WTC11 (cell line): ENCODE results near the gene JAZF1. TPM values are rescaled to one million over a fixed set of nuclear protein-coding genes. Genes with fewer than 3 reads are reported as not detected.

Experiments
- ATAC-seq: fragments of 200-7000 bp; cut with Tn5 transposase; 2 replicates; pipeline ENCODE4 v1.10.0; 2021; ENCODE audit warnings: mild to moderate bottlenecking, moderate library complexity
- CTCF ChIA-PET: fragments of 300-600 bp; sonication (Branson Sonifier 250); formaldehyde crosslinking; loops from one replicate; lab custom pipeline; 2021; ENCODE audit warnings: antibody characterized with exemption; lab: Charles Lee
- POLR2A ChIA-PET: fragments of 350-600 bp; sonication (Branson Sonifier 250); formaldehyde crosslinking; loops from one replicate; lab custom pipeline; 2021; ENCODE audit warnings: antibody characterized with exemption; lab: Charles Lee
- DNase-seq: peaks from one replicate; pipeline ENCODE4 v3.0.0; 2021; ENCODE audit warnings: low spot score
- H3K27ac Mint-ChIP-seq: 2 replicates; pipeline ENCODE4 v1.8.0; 2021; ENCODE audit warnings: mixed read lengths
- H3K27me3 Mint-ChIP-seq: 2 replicates; pipeline ENCODE4 v1.8.0; 2021; ENCODE audit warnings: low read depth, mild to moderate bottlenecking, moderate library complexity, mixed read lengths
- H3K36me3 Mint-ChIP-seq: 2 replicates; pipeline ENCODE4 v1.8.0; 2021; ENCODE audit warnings: mixed read lengths
- H3K4me1 Mint-ChIP-seq: 2 replicates; pipeline ENCODE4 v1.8.0; 2022; ENCODE audit warnings: mixed read lengths
- H3K4me3 Mint-ChIP-seq: 2 replicates; pipeline ENCODE4 v1.8.0; 2021; ENCODE audit warnings: mild to moderate bottlenecking, moderate library complexity, mixed read lengths
- H3K9me3 Mint-ChIP-seq: 2 replicates; pipeline ENCODE4 v1.8.0; 2021; ENCODE audit warnings: mixed read lengths
- ETV6 ChIP-seq: sonication (generic); formaldehyde crosslinking; IDR thresholded peaks from 2 replicates; pipeline ENCODE4 v1.8.1; 2022; ENCODE audit warnings: mild to moderate bottlenecking, missing genetic modification reagents
- FOXJ3 ChIP-seq: sonication (generic); formaldehyde crosslinking; IDR thresholded peaks from 2 replicates; pipeline ENCODE4 v1.9.0; 2021; ENCODE audit warnings: missing genetic modification reagents, mild to moderate bottlenecking, borderline replicate concordance
- IRF1 ChIP-seq: sonication (generic); formaldehyde crosslinking; IDR thresholded peaks from 2 replicates; pipeline ENCODE4 v1.8.0; 2023; ENCODE audit warnings: missing genetic modification reagents
- IRF2 ChIP-seq: sonication (generic); formaldehyde crosslinking; IDR thresholded peaks from 2 replicates; pipeline ENCODE4 v1.8.0; 2022; ENCODE audit warnings: low read depth, missing genetic modification reagents, borderline replicate concordance
- JAZF1 ChIP-seq: fragments of 250-450 bp; sonication (Bioruptor Pico); IDR thresholded peaks from 2 replicates; pipeline ENCODE4 v1.9.0; 2021; ENCODE audit warnings: moderate library complexity, mild to moderate bottlenecking, inconsistent platforms
- MXD4 ChIP-seq: fragments of 250-450 bp; sonication (Bioruptor Pico); IDR thresholded peaks from 2 replicates; pipeline ENCODE4 v1.8.0; 2021; ENCODE audit warnings: mild to moderate bottlenecking, moderate library complexity, borderline replicate concordance
- NFYB ChIP-seq: sonication (generic); formaldehyde crosslinking; conservative IDR thresholded peaks from 2 replicates; pipeline ENCODE4 v1.8.0; 2022; ENCODE audit warnings: low read depth, missing genetic modification reagents
- NR3C1 ChIP-seq: sonication (generic); formaldehyde crosslinking; conservative IDR thresholded peaks from 2 replicates; pipeline ENCODE4 v1.8.1; 2023; ENCODE audit warnings: low read depth, mild to moderate bottlenecking, missing genetic modification reagents
- OVOL2 ChIP-seq: fragments of 250-450 bp; sonication (Bioruptor Pico); IDR thresholded peaks from 2 replicates; pipeline ENCODE4 v1.9.0; 2021; ENCODE audit warnings: mild to moderate bottlenecking, borderline replicate concordance
- SMAD3 ChIP-seq: sonication (generic); formaldehyde crosslinking; IDR thresholded peaks from 2 replicates; pipeline ENCODE4 v1.8.0; 2022; ENCODE audit warnings: missing genetic modification reagents, mild to moderate bottlenecking, borderline replicate concordance
- SMAD4 ChIP-seq: sonication (generic); formaldehyde crosslinking; IDR thresholded peaks from 2 replicates; pipeline ENCODE4 v1.8.0; 2022; ENCODE audit warnings: mild to moderate bottlenecking, missing genetic modification reagents
- SOX15 ChIP-seq: fragments of 250-450 bp; sonication (Bioruptor Pico); IDR thresholded peaks from 2 replicates; pipeline ENCODE4 v1.9.0; 2021; ENCODE audit warnings: mild to moderate bottlenecking
- SP1 ChIP-seq: sonication (generic); formaldehyde crosslinking; conservative IDR thresholded peaks from 2 replicates; pipeline ENCODE4 v1.8.1; 2022; ENCODE audit warnings: missing genetic modification reagents
- USF1 ChIP-seq: sonication (generic); formaldehyde crosslinking; IDR thresholded peaks from 2 replicates; pipeline ENCODE4 v1.8.0; 2022; ENCODE audit warnings: mild to moderate bottlenecking, missing genetic modification reagents
- ZNF232 ChIP-seq: sonication (generic); formaldehyde crosslinking; IDR thresholded peaks from 2 replicates; pipeline ENCODE4 v1.8.0; 2022; ENCODE audit warnings: mild to moderate bottlenecking, missing genetic modification reagents
- ZNF263 ChIP-seq: sonication (generic); formaldehyde crosslinking; IDR thresholded peaks from 2 replicates; pipeline ENCODE4 v1.8.1; 2022; ENCODE audit warnings: low read depth, mild to moderate bottlenecking, moderate library complexity, missing genetic modification reagents
- ZNF317 ChIP-seq: sonication (generic); formaldehyde crosslinking; IDR thresholded peaks from 2 replicates; pipeline ENCODE4 v1.8.1; 2023; ENCODE audit warnings: low read depth, mild to moderate bottlenecking, moderate library complexity, missing genetic modification reagents, borderline replicate concordance
- ZNF423 ChIP-seq: fragments of 250-450 bp; sonication (Bioruptor Pico); IDR thresholded peaks from 2 replicates; pipeline ENCODE4 v2.1.2; 2022; ENCODE audit warnings: mild to moderate bottlenecking, moderate library complexity
- ZNF671 ChIP-seq: fragments of 250-450 bp; sonication (Bioruptor Pico); IDR thresholded peaks from 2 replicates; pipeline ENCODE4 v1.8.0; 2021; ENCODE audit warnings: mild to moderate bottlenecking
- total RNA-seq: library from RNA; stranded (reverse); gene quantifications from 3 replicates; pipeline ENCODE4 v1.2.3, GENCODE V29; 2021
- TF ChIP-seq, protein P1 (sequence below): sonication (generic); formaldehyde crosslinking; IDR thresholded peaks from 2 replicates; pipeline ENCODE4 v1.8.0; 2022; ENCODE audit warnings: missing genetic modification reagents
- TF ChIP-seq, protein P2 (sequence below): sonication (generic); formaldehyde crosslinking; IDR thresholded peaks from 2 replicates; pipeline ENCODE4 v1.8.1; 2022; ENCODE audit warnings: missing genetic modification reagents, borderline replicate concordance
- TF ChIP-seq, protein P3 (sequence below): fragments of 250-450 bp; sonication (Bioruptor Pico); IDR thresholded peaks from 2 replicates; pipeline ENCODE4 v1.9.0; 2021; ENCODE audit warnings: mild to moderate bottlenecking
- TF ChIP-seq, protein P4 (sequence below): fragments of 200-600 bp; IDR thresholded peaks from 2 replicates; pipeline ENCODE4 v1.8.0; 2022; ENCODE audit warnings: antibody characterized with exemption

Gene JAZF1
- total RNA-seq, 1 experiment from 2014 or later, result 19.0 TPM

GRCh38 chr7:28140979-28141378, 39.6 kb downstream of the JAZF1 start (continued):
- TF ChIP-seq SOX15 (no peak), JAZF1 (CRISPR knock-in tag) (no peak), USF1 (CRISPR knock-in tag) (no peak), ZNF671 (no peak), ZNF317 (CRISPR knock-in tag) (no peak), IRF2 (CRISPR knock-in tag) (no peak), NR3C1 (CRISPR knock-in tag) (no peak), FOXJ3 (CRISPR knock-in tag) (no peak)
- TF ChIP-seq, all 79 proteins: peak for 0

DNA sequence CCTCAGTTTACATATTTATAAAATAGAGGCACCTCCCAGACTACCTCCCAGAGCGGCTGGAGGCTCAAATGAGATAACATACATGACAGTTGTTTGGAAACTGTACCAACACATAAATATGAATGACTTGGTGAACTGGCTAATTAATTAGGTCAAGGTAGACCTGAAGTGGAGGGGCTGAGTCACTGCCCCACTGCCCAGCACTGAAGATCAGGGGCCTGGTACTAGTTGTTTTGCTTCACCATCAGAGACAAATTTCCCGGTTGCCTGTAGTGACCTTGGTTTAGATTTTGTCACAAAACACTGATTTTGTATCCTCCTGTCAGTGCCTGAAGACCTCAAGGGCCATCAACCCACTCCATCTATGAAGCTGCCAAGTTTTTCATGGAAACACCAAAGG, 41.8 kb downstream of the JAZF1 start:
- DNase-seq, result no peak
- POLR2A ChIA-PET, result no interaction called here
- CTCF ChIA-PET, result no interaction called here

More for the DNA sequence above, 41.8 kb downstream of the JAZF1 start:
- TF ChIP-seq SMAD3 (CRISPR knock-in tag) (no peak), NFYB (no peak), IRF1 (CRISPR knock-in tag) (no peak), FOXJ3 (CRISPR knock-in tag) (no peak), ZNF263 (CRISPR knock-in tag) (no peak), MXD4 (CRISPR knock-in tag) (no peak), SMAD4 (CRISPR knock-in tag) (no peak), ZNF423 (no peak), OVOL2 (CRISPR knock-in tag) (no peak), SP1 (CRISPR knock-in tag) (no peak), ZNF232 (CRISPR knock-in tag) (no peak), ETV6 (CRISPR knock-in tag) (no peak)
- TF ChIP-seq, protein P1, sequence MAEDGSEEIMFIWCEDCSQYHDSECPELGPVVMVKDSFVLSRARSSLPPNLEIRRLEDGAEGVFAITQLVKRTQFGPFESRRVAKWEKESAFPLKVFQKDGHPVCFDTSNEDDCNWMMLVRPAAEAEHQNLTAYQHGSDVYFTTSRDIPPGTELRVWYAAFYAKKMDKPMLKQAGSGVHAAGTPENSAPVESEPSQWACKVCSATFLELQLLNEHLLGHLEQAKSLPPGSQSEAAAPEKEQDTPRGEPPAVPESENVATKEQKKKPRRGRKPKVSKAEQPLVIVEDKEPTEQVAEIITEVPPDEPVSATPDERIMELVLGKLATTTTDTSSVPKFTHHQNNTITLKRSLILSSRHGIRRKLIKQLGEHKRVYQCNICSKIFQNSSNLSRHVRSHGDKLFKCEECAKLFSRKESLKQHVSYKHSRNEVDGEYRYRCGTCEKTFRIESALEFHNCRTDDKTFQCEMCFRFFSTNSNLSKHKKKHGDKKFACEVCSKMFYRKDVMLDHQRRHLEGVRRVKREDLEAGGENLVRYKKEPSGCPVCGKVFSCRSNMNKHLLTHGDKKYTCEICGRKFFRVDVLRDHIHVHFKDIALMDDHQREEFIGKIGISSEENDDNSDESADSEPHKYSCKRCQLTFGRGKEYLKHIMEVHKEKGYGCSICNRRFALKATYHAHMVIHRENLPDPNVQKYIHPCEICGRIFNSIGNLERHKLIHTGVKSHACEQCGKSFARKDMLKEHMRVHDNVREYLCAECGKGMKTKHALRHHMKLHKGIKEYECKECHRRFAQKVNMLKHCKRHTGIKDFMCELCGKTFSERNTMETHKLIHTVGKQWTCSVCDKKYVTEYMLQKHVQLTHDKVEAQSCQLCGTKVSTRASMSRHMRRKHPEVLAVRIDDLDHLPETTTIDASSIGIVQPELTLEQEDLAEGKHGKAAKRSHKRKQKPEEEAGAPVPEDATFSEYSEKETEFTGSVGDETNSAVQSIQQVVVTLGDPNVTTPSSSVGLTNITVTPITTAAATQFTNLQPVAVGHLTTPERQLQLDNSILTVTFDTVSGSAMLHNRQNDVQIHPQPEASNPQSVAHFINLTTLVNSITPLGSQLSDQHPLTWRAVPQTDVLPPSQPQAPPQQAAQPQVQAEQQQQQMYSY (CRISPR knock-in tag), result no peak
- TF ChIP-seq, protein P2, sequence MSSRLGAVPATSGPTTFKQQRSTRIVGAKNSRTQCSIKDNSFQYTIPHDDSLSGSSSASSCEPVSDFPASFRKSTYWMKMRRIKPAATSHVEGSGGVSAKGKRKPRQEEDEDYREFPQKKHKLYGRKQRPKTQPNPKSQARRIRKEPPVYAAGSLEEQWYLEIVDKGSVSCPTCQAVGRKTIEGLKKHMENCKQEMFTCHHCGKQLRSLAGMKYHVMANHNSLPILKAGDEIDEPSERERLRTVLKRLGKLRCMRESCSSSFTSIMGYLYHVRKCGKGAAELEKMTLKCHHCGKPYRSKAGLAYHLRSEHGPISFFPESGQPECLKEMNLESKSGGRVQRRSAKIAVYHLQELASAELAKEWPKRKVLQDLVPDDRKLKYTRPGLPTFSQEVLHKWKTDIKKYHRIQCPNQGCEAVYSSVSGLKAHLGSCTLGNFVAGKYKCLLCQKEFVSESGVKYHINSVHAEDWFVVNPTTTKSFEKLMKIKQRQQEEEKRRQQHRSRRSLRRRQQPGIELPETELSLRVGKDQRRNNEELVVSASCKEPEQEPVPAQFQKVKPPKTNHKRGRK, result no peak
- TF ChIP-seq, protein P3, sequence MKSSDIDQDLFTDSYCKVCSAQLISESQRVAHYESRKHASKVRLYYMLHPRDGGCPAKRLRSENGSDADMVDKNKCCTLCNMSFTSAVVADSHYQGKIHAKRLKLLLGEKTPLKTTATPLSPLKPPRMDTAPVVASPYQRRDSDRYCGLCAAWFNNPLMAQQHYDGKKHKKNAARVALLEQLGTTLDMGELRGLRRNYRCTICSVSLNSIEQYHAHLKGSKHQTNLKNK, result no peak
- TF ChIP-seq, protein P4, sequence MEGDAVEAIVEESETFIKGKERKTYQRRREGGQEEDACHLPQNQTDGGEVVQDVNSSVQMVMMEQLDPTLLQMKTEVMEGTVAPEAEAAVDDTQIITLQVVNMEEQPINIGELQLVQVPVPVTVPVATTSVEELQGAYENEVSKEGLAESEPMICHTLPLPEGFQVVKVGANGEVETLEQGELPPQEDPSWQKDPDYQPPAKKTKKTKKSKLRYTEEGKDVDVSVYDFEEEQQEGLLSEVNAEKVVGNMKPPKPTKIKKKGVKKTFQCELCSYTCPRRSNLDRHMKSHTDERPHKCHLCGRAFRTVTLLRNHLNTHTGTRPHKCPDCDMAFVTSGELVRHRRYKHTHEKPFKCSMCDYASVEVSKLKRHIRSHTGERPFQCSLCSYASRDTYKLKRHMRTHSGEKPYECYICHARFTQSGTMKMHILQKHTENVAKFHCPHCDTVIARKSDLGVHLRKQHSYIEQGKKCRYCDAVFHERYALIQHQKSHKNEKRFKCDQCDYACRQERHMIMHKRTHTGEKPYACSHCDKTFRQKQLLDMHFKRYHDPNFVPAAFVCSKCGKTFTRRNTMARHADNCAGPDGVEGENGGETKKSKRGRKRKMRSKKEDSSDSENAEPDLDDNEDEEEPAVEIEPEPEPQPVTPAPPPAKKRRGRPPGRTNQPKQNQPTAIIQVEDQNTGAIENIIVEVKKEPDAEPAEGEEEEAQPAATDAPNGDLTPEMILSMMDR, result no peak
- Mint-ChIP-seq H3K27me3 (no peaks in the 10 kb centered on the region), H3K4me3 (no peak overlapping the region), H3K9me3 (no peaks in the 10 kb centered on the region), H3K27ac (no peak overlapping the region), H3K36me3 (no peaks in the 10 kb centered on the region), H3K4me1 (peaks cover 32% of the 10 kb centered on the region)
- no peak for ATAC-seq
